ENCODE data around the gene DTNB.

- TF ChIP-seq, protein P1, sequence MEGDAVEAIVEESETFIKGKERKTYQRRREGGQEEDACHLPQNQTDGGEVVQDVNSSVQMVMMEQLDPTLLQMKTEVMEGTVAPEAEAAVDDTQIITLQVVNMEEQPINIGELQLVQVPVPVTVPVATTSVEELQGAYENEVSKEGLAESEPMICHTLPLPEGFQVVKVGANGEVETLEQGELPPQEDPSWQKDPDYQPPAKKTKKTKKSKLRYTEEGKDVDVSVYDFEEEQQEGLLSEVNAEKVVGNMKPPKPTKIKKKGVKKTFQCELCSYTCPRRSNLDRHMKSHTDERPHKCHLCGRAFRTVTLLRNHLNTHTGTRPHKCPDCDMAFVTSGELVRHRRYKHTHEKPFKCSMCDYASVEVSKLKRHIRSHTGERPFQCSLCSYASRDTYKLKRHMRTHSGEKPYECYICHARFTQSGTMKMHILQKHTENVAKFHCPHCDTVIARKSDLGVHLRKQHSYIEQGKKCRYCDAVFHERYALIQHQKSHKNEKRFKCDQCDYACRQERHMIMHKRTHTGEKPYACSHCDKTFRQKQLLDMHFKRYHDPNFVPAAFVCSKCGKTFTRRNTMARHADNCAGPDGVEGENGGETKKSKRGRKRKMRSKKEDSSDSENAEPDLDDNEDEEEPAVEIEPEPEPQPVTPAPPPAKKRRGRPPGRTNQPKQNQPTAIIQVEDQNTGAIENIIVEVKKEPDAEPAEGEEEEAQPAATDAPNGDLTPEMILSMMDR (IDR thresholded peaks at IDR 0.05) = no peak
- no peak for TF ChIP-seq POLR2A (IDR thresholded peaks at IDR 0.05)
Measured at GRCh38 chr2:25672494-25673299, 680 bp downstream of the DTNB start.
